H1 (cell line): Measurements from ENCODE around the gene DISC1. TPM values are rescaled to one million over a fixed set of nuclear protein-coding genes. Genes with fewer than 3 reads are reported as not detected.

Experiments
- CTCF ChIA-PET: fragments of 300-600 bp; sonication (Branson Sonifier 250); formaldehyde crosslinking; loops from one replicate; lab custom pipeline; 2021; ENCODE audit not compliant: partially characterized antibody; lab: Charles Lee
- POLR2A ChIA-PET: fragments of 300-600 bp; sonication (Branson Sonifier 250); formaldehyde crosslinking; loops from one replicate; lab custom pipeline; 2021; ENCODE audit warnings: inconsistent platforms; ENCODE audit not compliant: partially characterized antibody; lab: Charles Lee
- DNase-seq, 2 experiments: peaks; one replicate each; pipeline versions ENCODE4 v3.0.0 to v3.0.0-alpha.2; 2010 to 2022; ENCODE audit warnings: low spot score in 2 of 2, low read depth in 1 of 2, mixed read lengths in 1 of 2
- FAIRE-seq: peaks from 2 replicates; lab custom pipeline; 2011; peaks lifted over from hg19 to GRCh38; lab: Jason Lieb, UNC
- H2AFZ ChIP-seq: 2 replicates; pipeline ENCODE4 v1.8.1; 2012; ENCODE audit warnings: low read length, inconsistent platforms
- H2AK5ac ChIP-seq: 2 replicates; pipeline ENCODE4 v1.6.1; 2013; ENCODE audit warnings: low read depth, low read length
- H2BK120ac ChIP-seq: replicated peaks from 2 replicates; pipeline ENCODE3; 2013; ENCODE audit warnings: low read depth, low read length, inconsistent platforms
- H2BK12ac ChIP-seq: 2 replicates; pipeline ENCODE4 v1.6.1; 2013; ENCODE audit warnings: low read depth, low read length
- H2BK15ac ChIP-seq: 2 replicates; pipeline ENCODE4 v1.6.1; 2013; ENCODE audit warnings: low read length
- H2BK20ac ChIP-seq: 2 replicates; pipeline ENCODE4 v1.6.1; 2013; ENCODE audit warnings: low read length
- H2BK5ac ChIP-seq: 2 replicates; pipeline ENCODE4 v1.6.1; 2013; ENCODE audit warnings: low read depth, low read length
- H3K14ac ChIP-seq: 2 replicates; pipeline ENCODE4 v1.6.1; 2013; ENCODE audit warnings: inconsistent platforms; ENCODE audit not compliant: insufficient read length
- H3K18ac ChIP-seq: 2 replicates; pipeline ENCODE4 v1.6.1; 2013; ENCODE audit warnings: low read length; ENCODE audit errors: extremely low read depth
- H3K23ac ChIP-seq: 2 replicates; pipeline ENCODE4 v1.6.1; 2013; ENCODE audit warnings: inconsistent platforms; ENCODE audit not compliant: insufficient read length
- H3K23me2 ChIP-seq: 2 replicates; pipeline ENCODE4 v1.6.1; 2013; ENCODE audit warnings: low read depth, low read length
- H3K27ac ChIP-seq: 2 replicates; pipeline ENCODE4 v1.6.1; 2011; ENCODE audit warnings: low read depth, low read length, inconsistent platforms
- H3K27me3 ChIP-seq, 4 experiments: replicated peaks in 1 of 4; 1 replicate in 1 of 4; 2 replicates in 3 of 4; pipeline versions ENCODE4 v1.6.1 to v1.8.1; 2011 to 2013; ENCODE audit warnings: low read length in 3 of 4, mild to moderate bottlenecking in 3 of 4, inconsistent platforms in 2 of 4, mixed read lengths in 2 of 4, moderate library complexity in 1 of 4; ENCODE audit not compliant: control insufficient read depth in 3 of 4, insufficient read depth in 3 of 4; ENCODE audit errors: extremely low read depth in 1 of 4
- H3K36me3 ChIP-seq, 4 experiments: 2 replicates each; pipeline versions ENCODE4 v1.6.1 to v1.8.1; 2011 to 2013; ENCODE audit warnings: mild to moderate bottlenecking in 4 of 4, low read length in 3 of 4, moderate library complexity in 2 of 4, control low read depth in 1 of 4, inconsistent platforms in 1 of 4; ENCODE audit not compliant: insufficient read depth in 4 of 4, control insufficient read depth in 2 of 4
- H3K4ac ChIP-seq: replicated peaks from 2 replicates; pipeline ENCODE3; 2013; ENCODE audit warnings: low read length, low read depth, mixed read lengths, inconsistent platforms; ENCODE audit not compliant: insufficient read length
- H3K4me1 ChIP-seq, 4 experiments: replicated peaks in 1 of 4; 1 replicate in 1 of 4; 2 replicates in 3 of 4; pipeline versions ENCODE4 v1.6.1 to v1.8.1; 2011 to 2013; ENCODE audit warnings: low read length in 3 of 4, inconsistent platforms in 2 of 4, mixed read lengths in 1 of 4; ENCODE audit not compliant: insufficient read depth in 4 of 4, control insufficient read depth in 3 of 4
- H3K4me2 ChIP-seq, 2 experiments: 2 replicates each; pipeline versions ENCODE4 v1.6.1 to v1.8.1; 2011 to 2013; ENCODE audit warnings: low read depth in 2 of 2, low read length in 2 of 2, control low read depth in 1 of 2, inconsistent platforms in 1 of 2, mild to moderate bottlenecking in 1 of 2; ENCODE audit not compliant: insufficient read depth in 1 of 2
- H3K4me3 ChIP-seq, 4 experiments: fragments of 200-600, 300-600 bp in 1 of 4; sonication (generic), shearing (Covaris generic), sonication (Bioruptor Twin) in 1 of 4; 2 replicates each; pipeline versions ENCODE4 v1.5.1 to v1.8.1; 2011 to 2016; ENCODE audit warnings: low read length in 4 of 4, low read depth in 3 of 4, control low read depth in 2 of 4, inconsistent platforms in 2 of 4, mild to moderate bottlenecking in 2 of 4, mixed read lengths in 1 of 4, moderate library complexity in 1 of 4; ENCODE audit not compliant: insufficient read depth in 2 of 4; ENCODE audit errors: extremely low read depth in 1 of 4
- H3K56ac ChIP-seq: replicated peaks from 2 replicates; pipeline ENCODE3; 2013; ENCODE audit warnings: low read depth, mild to moderate bottlenecking, mixed read lengths, low read length, inconsistent platforms; ENCODE audit not compliant: insufficient read length
- H3K79me1 ChIP-seq: 2 replicates; pipeline ENCODE4 v1.6.1; 2013; ENCODE audit warnings: low read depth, low read length, control low read depth
- H3K79me2 ChIP-seq, 2 experiments: 2 replicates each; pipeline versions ENCODE4 v1.6.1 to v1.8.1; 2012 to 2013; ENCODE audit warnings: low read length in 2 of 2, mild to moderate bottlenecking in 2 of 2, inconsistent platforms in 1 of 2; ENCODE audit not compliant: insufficient read depth in 2 of 2, control insufficient read depth in 1 of 2
- H3K9ac ChIP-seq, 4 experiments: replicated peaks in 1 of 4; 1 replicate in 1 of 4; 2 replicates in 3 of 4; pipeline versions ENCODE4 v1.6.1 to v1.8.1; 2011 to 2013; ENCODE audit warnings: low read depth in 3 of 4, low read length in 3 of 4, control low read depth in 2 of 4, mild to moderate bottlenecking in 2 of 4, moderate library complexity in 2 of 4, inconsistent platforms in 1 of 4; ENCODE audit errors: extremely low read depth in 1 of 4
- H3K9me3 ChIP-seq, 2 experiments: 2 replicates each; pipeline versions ENCODE4 v1.6.1 to v1.8.1; 2012 to 2013; ENCODE audit warnings: mild to moderate bottlenecking in 2 of 2, moderate library complexity in 2 of 2, control low read depth in 1 of 2, inconsistent platforms in 1 of 2, low read depth in 1 of 2, low read length in 1 of 2, mixed read lengths in 1 of 2; ENCODE audit not compliant: insufficient read depth in 2 of 2
- H4K20me1 ChIP-seq, 2 experiments: replicated peaks in 1 of 2; 2 replicates each; pipeline versions ENCODE3 to v1.8.1; 2011 to 2013; ENCODE audit warnings: inconsistent platforms in 2 of 2, low read length in 2 of 2, mild to moderate bottlenecking in 1 of 2; ENCODE audit not compliant: insufficient read depth in 2 of 2, control insufficient read depth in 1 of 2
- H4K5ac ChIP-seq: 2 replicates; pipeline ENCODE4 v1.6.1; 2013; ENCODE audit warnings: low read length, low read depth, mixed read lengths, inconsistent platforms; ENCODE audit not compliant: insufficient read length
- H4K8ac ChIP-seq: 2 replicates; pipeline ENCODE4 v1.8.0; 2013; ENCODE audit warnings: mild to moderate bottlenecking, moderate library complexity, low read length, inconsistent platforms; ENCODE audit not compliant: insufficient read depth; ENCODE audit errors: extremely low read depth
- H4K91ac ChIP-seq: replicated peaks from 2 replicates; pipeline ENCODE3; 2013; ENCODE audit warnings: low read length, mixed read lengths, inconsistent platforms; ENCODE audit not compliant: insufficient read length
- EZH2 ChIP-seq: fragments of 200-600 bp; sonication (generic); IDR thresholded peaks from 2 replicates; pipeline ENCODE4 v1.7.1; 2012; ENCODE audit warnings: low read depth, mild to moderate bottlenecking, moderate library complexity, low read length, inconsistent platforms; ENCODE audit not compliant: severe bottlenecking
- HDAC6 ChIP-seq: IDR thresholded peaks from one replicate; pipeline ENCODE4 v1.7.1; 2012; ENCODE audit warnings: low read depth, mild to moderate bottlenecking, inconsistent platforms, low read length, moderate library complexity
- NANOG ChIP-seq: IDR thresholded peaks from 2 replicates; pipeline ENCODE4 v1.6.1; 2011; ENCODE audit warnings: low read length, low read depth, mild to moderate bottlenecking, inconsistent platforms; ENCODE audit not compliant: insufficient read depth, poor library complexity, severe bottlenecking
- RAD21 ChIP-seq, 2 experiments: IDR thresholded peaks in 1 of 2; conservative IDR thresholded peaks in 1 of 2; 2 replicates each; pipeline ENCODE4 v1.6.1; 2011; ENCODE audit warnings: low read depth in 2 of 2, low read length in 2 of 2, improper control_type of control experiment in 1 of 2, inconsistent platforms in 1 of 2, mild to moderate bottlenecking in 1 of 2, moderate library complexity in 1 of 2
- SAP30 ChIP-seq: fragments of 300-600 bp; sonication (generic); IDR thresholded peaks from 2 replicates; pipeline ENCODE4 v1.7.1; 2012; ENCODE audit warnings: low read length, moderate library complexity, mild to moderate bottlenecking, inconsistent platforms; ENCODE audit not compliant: insufficient read depth, insufficient replicate concordance
- WGBS, 2 experiments: shearing (Covaris generic) in 1 of 2; methylation state at CpG; one replicate each; pipeline versions ENCODE4 v1.1.6 to v1.1.7; 2013 to 2015; ENCODE audit warnings: low lambda C conversion rate in 2 of 2, mixed read lengths in 2 of 2, inconsistent platforms in 1 of 2, low coverage in 1 of 2, missing lambda C conversion rate in 1 of 2; ENCODE audit not compliant: insufficient replicate concordance in 2 of 2, insufficient coverage in 1 of 2, insufficient read length in 1 of 2; ENCODE audit errors: extremely low coverage in 1 of 2, missing lambda C conversion rate in 1 of 2; 5-methylcytosine and 5-hydroxymethylcytosine counted together
- polyA plus RNA-seq, 7 experiments: library from polyadenylated mRNA; depleted of rRNA in 3 of 7; stranded (reverse) in 5 of 7; unstranded in 2 of 7; fragments of >200 nt in 5 of 7; fragments of 200-250 nt in 2 of 7; gene quantifications; 1 replicate in 5 of 7; 2 replicates in 1 of 7; 4 replicates in 1 of 7; pipeline versions ENCODE4 v1.2.1 to v1.2.3, GENCODE V29; 2011 to 2013; ENCODE audit warnings: missing spikeins in 2 of 7, mixed read lengths in 2 of 7
- total RNA-seq: library from RNA; stranded (reverse); fragmentation: NEBNext Ultra II Directional; extraction: Animal tissue kit (Norgen Biotek cat#: 25700); gene quantifications from 2 replicates; pipeline ENCODE4 v1.2.1, GENCODE V29; 2021

DISC1 gene
- total and polyA plus RNA-seq, 2 of the 8 experiments (the other 6 are each of a cell fraction or from before 2014, with no cell fraction given), result 1.1 to 3.5 TPM

DNA sequence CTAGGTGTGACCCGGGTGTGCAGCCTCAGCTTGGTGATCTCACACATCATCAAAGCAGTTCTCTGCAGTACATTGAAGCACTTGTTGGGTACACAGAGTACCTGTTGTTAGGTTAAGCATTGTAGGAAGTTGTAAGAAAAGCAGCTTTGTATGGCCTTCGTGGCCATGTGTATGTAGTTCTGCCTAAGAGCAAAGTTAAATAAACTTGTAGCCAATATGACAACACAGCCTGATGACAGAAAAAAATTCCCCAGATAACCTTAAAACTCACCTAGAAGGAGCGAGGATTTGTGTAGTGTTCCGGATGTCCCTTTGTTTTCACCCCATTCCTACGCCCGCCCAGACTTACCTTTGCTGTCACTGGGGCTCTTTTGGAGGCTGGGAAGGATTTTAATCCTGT lies 48.0 kb downstream of the DISC1 start:
- H3K27me3 ChIP-seq, result no peaks in the 10 kb centered on the region
- no peak overlapping the region for H3K56ac ChIP-seq
- no peak overlapping the region for H3K14ac ChIP-seq
- H3K79me2 ChIP-seq, result no peaks in the 10 kb centered on the region
- H3K36me3 ChIP-seq, result no peaks in the 10 kb centered on the region; a peak in 1 of 8 replicates
- no peak overlapping the region for H2BK15ac ChIP-seq
- no peaks in the 10 kb centered on the region for H3K79me1 ChIP-seq
- no peak overlapping the region for H2BK12ac ChIP-seq
- no peak overlapping the region for H4K8ac ChIP-seq
- H3K4me1 ChIP-seq, result no peaks in the 10 kb centered on the region; a peak in 1 of 7 replicates
- H3K23me2 ChIP-seq, result no peaks in the 10 kb centered on the region
- H4K20me1 ChIP-seq, result no peaks in the 10 kb centered on the region
- H3K27ac ChIP-seq, result no peak overlapping the region
- no peak overlapping the region for H2BK120ac ChIP-seq
- H3K4me3 ChIP-seq, result no peak overlapping the region
- H4K5ac ChIP-seq, result no peak overlapping the region
- H3K9me3 ChIP-seq, result no peaks in the 10 kb centered on the region; a peak in 1 of 4 replicates
- H2AK5ac ChIP-seq, result no peak overlapping the region
- POLR2A ChIA-PET, result no interaction called here
- no peak for TF ChIP-seq SAP30
- TF ChIP-seq EZH2, result no peak
- no peak for TF ChIP-seq NANOG
- TF ChIP-seq HDAC6, result no peak
- TF ChIP-seq RAD21 (IDR thresholded peaks at IDR 0.05 in 1 of 2, conservative IDR thresholded peaks at IDR 0.05 in 1 of 2; ENCODE audit: low read depth in 2 of 2, low read length in 2 of 2), result no peak
- TF ChIP-seq, all 59 proteins: peak for 0
- no peak overlapping the region for H2AFZ ChIP-seq
- H2BK20ac ChIP-seq, result no peak overlapping the region
- no peak overlapping the region for H2BK5ac ChIP-seq
- H3K23ac ChIP-seq, result no peak overlapping the region
- CTCF ChIA-PET, result interaction anchor here (0.5 to 1.7 kb wide), 4 partner anchors 9 to 972 kb away, joined by 3 to 4 read pairs (median 3); no protein-coding TSS in a partner anchor
- H4K91ac ChIP-seq, result no peak overlapping the region
- H3K4me2 ChIP-seq, result no peak overlapping the region
- H3K18ac ChIP-seq, result no peak overlapping the region
- DNase-seq, result no peak
- WGBS, 2 experiments, result 79% methylated on average over 6 of the region's 6 CpGs; no CpG with 5 or more reads in 1 of the 2 experiments
- no peak overlapping the region for H3K4ac ChIP-seq
- no peak overlapping the region for H3K9ac ChIP-seq
- FAIRE-seq, result no peak
